ENCODE measurements around the gene BAD.
A peak's percentile ranks its signal among the peaks of the same experiment; 100 is the strongest.

BAD gene

GRCh38 chr11:64295760-64296159 lies 11.3 kb upstream of the BAD start:
- DNase-seq, result no peak

GRCh38 chr11:64294774-64295173 lies 10.3 kb upstream of the BAD start:
- no peak for DNase-seq

- no peak for DNase-seq
These were observed 8.2 kb upstream of the BAD start for GRCh38 chr11:64292460-64293254.

GRCh38 chr11:64291752-64292459 lies 7.4 kb upstream of the BAD start:
- peak; percentile 39 for DNase-seq

- no peak for DNase-seq
These were observed 6.8 kb upstream of the BAD start, which contains the start of gene KCNK4 for GRCh38 chr11:64291262-64291751. KCNK4 (plus strand) TSS chr11:64291302; CDS start chr11:64293019, 1,717 bp downstream.

- DNase-seq, result no peak
These were observed 6.1 kb upstream of the BAD start for GRCh38 chr11:64290352-64291261.

GRCh38 chr11:64289002-64289564 lies 4.6 kb upstream of the BAD start:
- DNase-seq, result no peak

- DNase-seq, result no peak
These were observed 3.9 kb upstream of the BAD start for GRCh38 chr11:64288353-64288750.

- no peak for DNase-seq
These were observed 3.3 kb upstream of the BAD start for GRCh38 chr11:64287676-64288352.

- no peak for DNase-seq
These were observed 2.3 kb upstream of the BAD start for GRCh38 chr11:64286801-64287159.

- DNase-seq, result no peak
These were observed 1.7 kb upstream of the BAD start for GRCh38 chr11:64285885-64286800.

GRCh38 chr11:64284962-64285884 lies 758 bp upstream of the BAD start, which contains the start of gene GPR137:
GPR137 (plus strand) TSS chr11:64285848; CDS start chr11:64286525, 677 bp downstream.
- peak; percentile 93 for DNase-seq

- DNase-seq, result no peak
These were observed 1.4 kb downstream of the BAD start for GRCh38 chr11:64283092-64283491.

- DNase-seq, result no peak
These were observed 2.3 kb downstream of the BAD start for GRCh38 chr11:64281957-64282770.

GRCh38 chr11:64278576-64279190 lies 5.8 kb downstream of the BAD start:
- no peak for DNase-seq

- DNase-seq, result no peak
These were observed 7.6 kb downstream of the BAD start for GRCh38 chr11:64276653-64277431.

- no peak for DNase-seq
These were observed 8.6 kb downstream of the BAD start for GRCh38 chr11:64275841-64276240.
